Nephron (organoid): ENCODE data around the gene UBE2G1.

Experiments used
- H3K27ac Mint-ChIP-seq, 3 experiments: 2 replicates each; pipeline ENCODE4 v1.8.0; 2020; ENCODE audit warnings: mixed read lengths in 3 of 3, mild to moderate bottlenecking in 2 of 3, moderate library complexity in 1 of 3
- H3K27me3 Mint-ChIP-seq: 2 replicates; pipeline ENCODE4 v1.8.0; 2021; ENCODE audit warnings: low read depth, mild to moderate bottlenecking, moderate library complexity, mixed read lengths
- H3K36me3 Mint-ChIP-seq: 2 replicates; pipeline ENCODE4 v1.8.0; 2020; ENCODE audit warnings: low read depth, mixed read lengths
- H3K4me1 Mint-ChIP-seq: 2 replicates; pipeline ENCODE4 v1.8.0; 2020; ENCODE audit warnings: mixed read lengths
- H3K4me3 Mint-ChIP-seq, 3 experiments: 2 replicates each; pipeline ENCODE4 v1.8.0; 2020; ENCODE audit warnings: mild to moderate bottlenecking in 3 of 3, mixed read lengths in 3 of 3, moderate library complexity in 2 of 3
- H3K9me3 Mint-ChIP-seq: 2 replicates; pipeline ENCODE4 v1.8.0; 2020; ENCODE audit warnings: mixed read lengths
- TF ChIP-seq, protein P1 (sequence below), 3 experiments: fragments of 200-600 bp; sonication (generic); IDR thresholded peaks; one replicate each; pipeline ENCODE4 v1.5.0; 2021; ENCODE audit warnings: antibody characterized with exemption in 3 of 3; ENCODE audit not compliant: unreplicated experiment in 3 of 3

UBE2G1 gene

DNA sequence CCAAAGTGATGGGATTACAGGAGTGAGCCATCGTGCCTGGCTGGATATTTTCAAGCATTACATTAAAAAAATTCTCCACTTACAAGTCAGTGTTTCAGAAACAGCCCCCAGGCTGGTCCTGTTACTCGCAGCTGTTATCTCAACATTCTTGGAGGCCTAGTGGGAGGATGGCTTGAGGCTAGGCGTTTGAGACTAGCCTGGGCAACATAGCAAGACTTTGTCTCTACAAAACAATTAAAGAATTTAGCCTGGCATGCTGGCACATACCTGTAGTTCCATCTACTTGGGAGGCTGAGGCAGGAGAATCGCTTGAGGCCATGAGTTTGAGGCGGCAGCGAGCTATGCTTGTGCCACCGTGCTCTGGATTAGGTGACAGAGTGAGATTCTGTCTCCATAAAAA is 40.7 kb upstream of the UBE2G1 start:
- no peak overlapping the region for H3K27ac Mint-ChIP-seq
- H3K4me1 Mint-ChIP-seq = no peaks in the 10 kb centered on the region
- no peaks in the 10 kb centered on the region for H3K36me3 Mint-ChIP-seq
- peaks cover 11% of the 10 kb centered on the region for H3K27me3 Mint-ChIP-seq
- no peak overlapping the region for H3K4me3 Mint-ChIP-seq
- TF ChIP-seq, protein P1, sequence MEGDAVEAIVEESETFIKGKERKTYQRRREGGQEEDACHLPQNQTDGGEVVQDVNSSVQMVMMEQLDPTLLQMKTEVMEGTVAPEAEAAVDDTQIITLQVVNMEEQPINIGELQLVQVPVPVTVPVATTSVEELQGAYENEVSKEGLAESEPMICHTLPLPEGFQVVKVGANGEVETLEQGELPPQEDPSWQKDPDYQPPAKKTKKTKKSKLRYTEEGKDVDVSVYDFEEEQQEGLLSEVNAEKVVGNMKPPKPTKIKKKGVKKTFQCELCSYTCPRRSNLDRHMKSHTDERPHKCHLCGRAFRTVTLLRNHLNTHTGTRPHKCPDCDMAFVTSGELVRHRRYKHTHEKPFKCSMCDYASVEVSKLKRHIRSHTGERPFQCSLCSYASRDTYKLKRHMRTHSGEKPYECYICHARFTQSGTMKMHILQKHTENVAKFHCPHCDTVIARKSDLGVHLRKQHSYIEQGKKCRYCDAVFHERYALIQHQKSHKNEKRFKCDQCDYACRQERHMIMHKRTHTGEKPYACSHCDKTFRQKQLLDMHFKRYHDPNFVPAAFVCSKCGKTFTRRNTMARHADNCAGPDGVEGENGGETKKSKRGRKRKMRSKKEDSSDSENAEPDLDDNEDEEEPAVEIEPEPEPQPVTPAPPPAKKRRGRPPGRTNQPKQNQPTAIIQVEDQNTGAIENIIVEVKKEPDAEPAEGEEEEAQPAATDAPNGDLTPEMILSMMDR (IDR thresholded peaks at IDR 0.05; ENCODE audit: unreplicated experiment in 3 of 3) = no peak
- no peaks in the 10 kb centered on the region for H3K9me3 Mint-ChIP-seq

DNA sequence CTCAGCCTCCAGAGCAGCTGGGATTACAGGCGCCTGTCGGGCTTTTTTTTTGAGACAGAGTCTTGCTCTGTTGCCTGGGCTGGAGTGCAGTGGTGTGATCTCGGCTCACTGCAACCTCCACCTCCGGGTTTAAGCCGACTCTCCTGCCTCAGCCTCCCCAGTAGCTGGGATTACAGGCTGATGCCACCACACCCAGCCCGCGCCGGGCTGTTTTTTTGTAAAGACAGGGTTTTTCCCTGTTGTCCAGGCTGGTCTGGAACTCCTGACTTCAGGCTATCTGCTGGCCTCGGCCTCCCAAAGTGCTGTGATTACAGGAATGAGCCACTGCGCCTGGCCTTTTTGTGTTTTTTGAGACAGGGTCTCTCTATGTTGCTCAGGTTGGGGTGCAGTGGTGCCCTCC is 39.9 kb upstream of the UBE2G1 start:
- Mint-ChIP-seq H3K36me3 (no peaks in the 10 kb centered on the region), H3K4me3 (no peak overlapping the region), H3K4me1 (no peaks in the 10 kb centered on the region), H3K27me3 (peaks cover 14% of the 10 kb centered on the region), H3K27ac (no peak overlapping the region), H3K9me3 (no peaks in the 10 kb centered on the region)
- TF ChIP-seq, protein P1 (IDR thresholded peaks at IDR 0.05; ENCODE audit: unreplicated experiment in 3 of 3) = no peak

DNA sequence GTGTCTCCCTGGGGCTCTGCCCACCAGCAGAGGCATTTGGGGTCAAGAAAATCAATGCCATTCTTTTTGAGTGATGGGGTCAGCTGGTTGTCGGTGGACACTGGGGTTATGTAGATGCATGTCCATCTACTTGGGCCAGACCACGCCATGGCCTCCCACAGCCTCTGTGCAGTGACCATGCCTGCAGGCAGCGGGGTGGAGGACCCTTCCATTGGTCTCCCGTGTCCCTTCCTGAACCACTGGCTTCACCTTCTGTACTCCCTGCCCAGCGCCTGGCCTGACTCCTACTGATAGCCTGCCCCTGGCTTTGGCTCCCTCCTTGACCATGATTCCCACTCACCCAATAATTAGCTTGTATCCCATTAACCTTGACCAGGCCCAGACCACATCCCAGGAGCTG is 39.2 kb upstream of the UBE2G1 start:
- Mint-ChIP-seq H3K27me3 (peaks cover 15% of the 10 kb centered on the region), H3K9me3 (no peaks in the 10 kb centered on the region), H3K4me1 (no peaks in the 10 kb centered on the region), H3K4me3 (no peak overlapping the region), H3K27ac (no peak overlapping the region), H3K36me3 (no peaks in the 10 kb centered on the region)
- TF ChIP-seq, protein P1 (IDR thresholded peaks at IDR 0.05; ENCODE audit: unreplicated experiment in 3 of 3) = no peak

DNA sequence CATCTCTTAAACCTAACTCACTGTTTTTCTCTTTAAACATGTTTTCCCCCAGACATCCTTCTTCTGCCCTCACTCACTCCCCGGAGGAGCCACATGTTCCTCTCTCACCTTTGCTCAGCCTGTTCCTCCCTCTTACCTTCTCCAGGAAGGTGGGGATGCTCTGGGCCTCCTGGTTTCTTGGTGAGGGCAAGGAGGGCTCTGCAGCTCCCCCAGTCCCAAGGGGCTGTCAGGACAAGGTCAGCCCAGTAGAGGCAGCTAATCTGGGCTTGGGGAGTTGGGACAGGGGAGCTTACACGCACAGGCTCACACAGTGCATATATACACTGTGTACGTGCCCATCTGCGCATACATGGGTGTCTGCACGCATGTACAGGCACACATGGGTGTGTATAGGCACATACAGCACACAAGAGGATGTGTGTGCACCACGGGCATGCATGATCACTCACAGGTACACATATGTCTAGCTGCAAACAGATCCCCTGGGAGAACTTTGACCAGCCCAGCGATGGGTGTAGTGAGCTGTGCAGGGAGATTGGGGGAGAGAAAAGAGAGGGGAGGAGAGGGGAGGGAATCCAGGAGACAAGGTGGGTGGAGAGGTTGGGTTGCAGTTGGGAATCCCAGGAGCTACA is 38.7 kb upstream of the UBE2G1 start:
- H3K4me1 Mint-ChIP-seq = no peaks in the 10 kb centered on the region
- TF ChIP-seq, protein P1 (IDR thresholded peaks at IDR 0.05; ENCODE audit: unreplicated experiment in 3 of 3) = no peak
- H3K4me3 Mint-ChIP-seq = no peak overlapping the region
- no peak overlapping the region for H3K27ac Mint-ChIP-seq
- no peaks in the 10 kb centered on the region for H3K36me3 Mint-ChIP-seq
- H3K9me3 Mint-ChIP-seq = no peaks in the 10 kb centered on the region
- peaks cover 15% of the 10 kb centered on the region for H3K27me3 Mint-ChIP-seq

DNA sequence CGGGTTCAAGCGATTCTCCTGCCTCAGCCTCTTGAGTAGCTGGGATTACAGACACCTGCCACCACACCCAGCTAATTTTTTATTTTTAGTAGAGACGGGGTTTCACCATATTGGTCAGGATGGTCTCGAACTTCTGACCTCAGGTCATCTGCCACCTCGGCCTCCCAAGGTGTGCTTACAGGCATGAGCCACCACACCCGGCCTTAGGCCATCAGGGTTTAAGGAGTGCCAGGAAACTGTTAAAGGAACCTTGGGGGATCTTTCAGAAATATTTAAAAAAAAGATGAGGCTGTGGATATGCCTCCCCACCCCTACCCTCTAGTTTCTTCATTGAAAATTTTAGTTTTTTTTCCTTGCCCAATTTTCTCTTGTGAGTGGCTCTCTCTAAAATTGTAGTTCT is 31.4 kb upstream of the UBE2G1 start:
- Mint-ChIP-seq H3K4me3 (no peak overlapping the region), H3K9me3 (no peaks in the 10 kb centered on the region), H3K27me3 (peaks cover 18% of the 10 kb centered on the region), H3K27ac (no peak overlapping the region), H3K4me1 (no peaks in the 10 kb centered on the region), H3K36me3 (no peaks in the 10 kb centered on the region)
- TF ChIP-seq, protein P1 (IDR thresholded peaks at IDR 0.05; ENCODE audit: unreplicated experiment in 3 of 3) = no peak

DNA sequence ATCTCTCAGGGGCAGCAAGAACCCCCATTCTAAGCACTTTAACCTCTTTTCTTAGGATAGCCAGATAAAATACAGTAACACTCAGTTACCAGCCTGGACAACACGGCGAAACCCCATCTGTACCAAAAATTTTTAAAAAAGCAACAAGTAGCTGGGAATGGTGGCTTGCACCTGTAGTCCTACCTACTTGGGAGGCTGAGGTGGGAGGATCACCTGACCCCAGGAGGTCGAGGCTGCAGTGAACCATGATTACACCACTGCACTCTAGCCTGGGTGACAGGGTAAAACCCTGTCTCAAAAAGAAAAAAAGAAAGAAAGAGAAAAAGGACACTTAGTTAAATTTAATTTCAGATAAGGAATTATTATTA is 28.6 kb upstream of the UBE2G1 start:
- Mint-ChIP-seq H3K4me3 (no peak overlapping the region), H3K27me3 (peaks cover 15% of the 10 kb centered on the region), H3K4me1 (no peaks in the 10 kb centered on the region), H3K27ac (no peak overlapping the region), H3K36me3 (no peaks in the 10 kb centered on the region), H3K9me3 (no peaks in the 10 kb centered on the region)
- TF ChIP-seq, protein P1 (IDR thresholded peaks at IDR 0.05; ENCODE audit: unreplicated experiment in 3 of 3) = no peak
